ENCODE measurements around the gene FAM151A.

DNA sequence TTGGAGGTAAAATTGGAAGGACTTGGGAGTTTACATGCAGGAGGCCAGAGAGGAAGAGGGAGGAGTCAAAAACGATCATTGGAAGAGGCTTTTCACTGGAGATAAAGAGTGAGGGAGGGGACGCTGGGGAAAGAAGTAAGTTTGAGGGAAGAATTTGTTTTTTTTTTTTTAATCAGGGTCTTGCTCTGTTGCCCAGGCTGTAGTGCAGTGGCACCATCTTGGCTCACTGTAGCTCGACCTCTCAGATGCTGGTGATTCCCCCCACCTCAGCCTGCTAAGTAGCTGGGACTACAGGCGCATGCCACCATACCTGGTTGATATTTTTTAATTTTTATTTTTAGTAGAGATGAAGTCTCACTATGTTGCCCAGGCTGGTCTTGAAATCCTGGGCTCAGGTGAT lies 17.0 kb upstream of the FAM151A start:
- TF ChIP-seq, protein P1, sequence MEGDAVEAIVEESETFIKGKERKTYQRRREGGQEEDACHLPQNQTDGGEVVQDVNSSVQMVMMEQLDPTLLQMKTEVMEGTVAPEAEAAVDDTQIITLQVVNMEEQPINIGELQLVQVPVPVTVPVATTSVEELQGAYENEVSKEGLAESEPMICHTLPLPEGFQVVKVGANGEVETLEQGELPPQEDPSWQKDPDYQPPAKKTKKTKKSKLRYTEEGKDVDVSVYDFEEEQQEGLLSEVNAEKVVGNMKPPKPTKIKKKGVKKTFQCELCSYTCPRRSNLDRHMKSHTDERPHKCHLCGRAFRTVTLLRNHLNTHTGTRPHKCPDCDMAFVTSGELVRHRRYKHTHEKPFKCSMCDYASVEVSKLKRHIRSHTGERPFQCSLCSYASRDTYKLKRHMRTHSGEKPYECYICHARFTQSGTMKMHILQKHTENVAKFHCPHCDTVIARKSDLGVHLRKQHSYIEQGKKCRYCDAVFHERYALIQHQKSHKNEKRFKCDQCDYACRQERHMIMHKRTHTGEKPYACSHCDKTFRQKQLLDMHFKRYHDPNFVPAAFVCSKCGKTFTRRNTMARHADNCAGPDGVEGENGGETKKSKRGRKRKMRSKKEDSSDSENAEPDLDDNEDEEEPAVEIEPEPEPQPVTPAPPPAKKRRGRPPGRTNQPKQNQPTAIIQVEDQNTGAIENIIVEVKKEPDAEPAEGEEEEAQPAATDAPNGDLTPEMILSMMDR (IDR thresholded peaks at IDR 0.05) = no peak
- TF ChIP-seq POLR2A (IDR thresholded peaks at IDR 0.05; ENCODE audit: low read depth) (no peak), EP300 (IDR thresholded peaks at IDR 0.05) (no peak)
